ENCODE data around the gene SNX33. TPM values are rescaled to one million over a fixed set of nuclear protein-coding genes. Genes with fewer than 3 reads are reported as not detected.

The SNX33 gene
- total RNA-seq (2022; extraction: Qiagen RNA extraction), result 12.2 to 17.0 TPM (median 15.4 TPM) in 5 replicates

GRCh38 chr15:75647370-75648155 lies at the start of gene SNX33:
TSS of gene SNX33 (plus strand) at chr15:75647912. CDS start at chr15:75649103, 1,191 bp downstream.

GRCh38 chr15:75625542-75626347 lies 22.0 kb upstream of the SNX33 start, which contains the start of gene SNUPN:
TSS of gene SNUPN (minus strand) at chr15:75625725. CDS start at chr15:75621051, 4,674 bp downstream.

GRCh38 chr15:75639709-75640482 lies 7.8 kb upstream of the SNX33 start, which contains the start of gene IMP3:
TSS of gene IMP3 (minus strand) at chr15:75640224. CDS start at chr15:75640168, 56 bp downstream.

Other genes with a start within 250 kb of the SNX33 start
- gene SIN3A, start 196.2 kb upstream of the SNX33 start, total RNA-seq (2022; extraction: Qiagen RNA extraction), result 27.1 to 39.9 TPM (median 32.3 TPM) in 5 replicates
- 39.6 to 53.9 TPM (median 50.2 TPM) in 5 replicates for gene PTPN9, start 68.6 kb upstream of the SNX33 start, total RNA-seq (2022; extraction: Qiagen RNA extraction)
- 29.0 to 31.8 TPM (median 30.8 TPM) in 5 replicates for gene SNUPN, start 22.2 kb upstream of the SNX33 start, total RNA-seq (2022; extraction: Qiagen RNA extraction)
- 90.4 to 117 TPM (median 108 TPM) in 5 replicates for gene IMP3, start 7.7 kb upstream of the SNX33 start, total RNA-seq (2022; extraction: Qiagen RNA extraction)
- gene CSPG4, start 64.9 kb downstream of the SNX33 start, total RNA-seq (2022; extraction: Qiagen RNA extraction), result 0.06 to 0.18 TPM (median 0.11 TPM) in 5 replicates
- 37.3 to 44.9 TPM (median 42.6 TPM) in 5 replicates for gene UBE2Q2, start 195.5 kb downstream of the SNX33 start, total RNA-seq (2022; extraction: Qiagen RNA extraction)